GM12874 (cell line): Measurements from ENCODE around the gene IL17F.

Source experiments
- TF ChIP-seq, protein P1 (sequence below): IDR thresholded peaks from 2 replicates; pipeline ENCODE4 v1.5.1; 2011; ENCODE audit warnings: low read depth, mild to moderate bottlenecking, control low read depth, low read length, moderate library complexity; ENCODE audit not compliant: insufficient read depth

Gene IL17F

DNA sequence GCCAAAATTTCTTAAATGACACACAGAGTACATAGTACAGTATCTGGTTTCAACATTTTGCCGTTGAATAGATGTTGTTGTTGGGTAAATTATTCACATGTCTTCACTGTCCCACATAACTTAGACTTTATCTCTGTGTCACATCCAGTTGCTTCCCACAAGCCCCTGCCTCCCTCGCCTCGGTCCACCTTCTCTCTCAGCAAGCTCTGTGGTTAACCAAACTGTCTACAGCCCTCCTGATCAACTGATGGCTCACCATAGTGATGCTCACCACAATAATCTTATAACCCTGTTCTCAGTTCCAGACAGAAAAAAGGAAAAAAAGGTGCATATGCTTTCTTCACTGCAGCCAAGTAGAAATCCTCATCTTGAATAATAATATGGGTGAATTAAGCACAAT, 23.0 kb downstream of the IL17F start:
- TF ChIP-seq, protein P1, sequence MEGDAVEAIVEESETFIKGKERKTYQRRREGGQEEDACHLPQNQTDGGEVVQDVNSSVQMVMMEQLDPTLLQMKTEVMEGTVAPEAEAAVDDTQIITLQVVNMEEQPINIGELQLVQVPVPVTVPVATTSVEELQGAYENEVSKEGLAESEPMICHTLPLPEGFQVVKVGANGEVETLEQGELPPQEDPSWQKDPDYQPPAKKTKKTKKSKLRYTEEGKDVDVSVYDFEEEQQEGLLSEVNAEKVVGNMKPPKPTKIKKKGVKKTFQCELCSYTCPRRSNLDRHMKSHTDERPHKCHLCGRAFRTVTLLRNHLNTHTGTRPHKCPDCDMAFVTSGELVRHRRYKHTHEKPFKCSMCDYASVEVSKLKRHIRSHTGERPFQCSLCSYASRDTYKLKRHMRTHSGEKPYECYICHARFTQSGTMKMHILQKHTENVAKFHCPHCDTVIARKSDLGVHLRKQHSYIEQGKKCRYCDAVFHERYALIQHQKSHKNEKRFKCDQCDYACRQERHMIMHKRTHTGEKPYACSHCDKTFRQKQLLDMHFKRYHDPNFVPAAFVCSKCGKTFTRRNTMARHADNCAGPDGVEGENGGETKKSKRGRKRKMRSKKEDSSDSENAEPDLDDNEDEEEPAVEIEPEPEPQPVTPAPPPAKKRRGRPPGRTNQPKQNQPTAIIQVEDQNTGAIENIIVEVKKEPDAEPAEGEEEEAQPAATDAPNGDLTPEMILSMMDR, result no peak

DNA sequence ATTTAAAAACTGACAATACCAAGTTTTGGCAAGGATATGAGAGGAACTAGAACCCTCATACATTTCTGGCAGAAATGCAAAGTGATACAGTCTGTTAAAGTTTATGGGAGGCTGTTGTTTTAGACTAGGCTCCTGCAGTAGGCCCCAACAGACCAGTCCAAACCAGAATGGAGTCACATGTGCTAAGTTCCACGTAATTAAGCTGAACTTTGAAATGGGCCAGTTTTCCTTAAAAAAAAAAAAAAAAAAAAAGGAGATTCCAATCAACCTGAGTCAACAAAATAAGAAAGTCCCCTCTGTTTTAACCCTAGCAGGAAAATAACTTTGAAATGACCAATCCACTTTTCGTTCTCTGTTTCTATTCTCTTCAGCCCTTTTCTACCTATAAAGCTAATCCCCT, 26.5 kb downstream of the IL17F start:
- TF ChIP-seq, protein P1, result no peak

DNA sequence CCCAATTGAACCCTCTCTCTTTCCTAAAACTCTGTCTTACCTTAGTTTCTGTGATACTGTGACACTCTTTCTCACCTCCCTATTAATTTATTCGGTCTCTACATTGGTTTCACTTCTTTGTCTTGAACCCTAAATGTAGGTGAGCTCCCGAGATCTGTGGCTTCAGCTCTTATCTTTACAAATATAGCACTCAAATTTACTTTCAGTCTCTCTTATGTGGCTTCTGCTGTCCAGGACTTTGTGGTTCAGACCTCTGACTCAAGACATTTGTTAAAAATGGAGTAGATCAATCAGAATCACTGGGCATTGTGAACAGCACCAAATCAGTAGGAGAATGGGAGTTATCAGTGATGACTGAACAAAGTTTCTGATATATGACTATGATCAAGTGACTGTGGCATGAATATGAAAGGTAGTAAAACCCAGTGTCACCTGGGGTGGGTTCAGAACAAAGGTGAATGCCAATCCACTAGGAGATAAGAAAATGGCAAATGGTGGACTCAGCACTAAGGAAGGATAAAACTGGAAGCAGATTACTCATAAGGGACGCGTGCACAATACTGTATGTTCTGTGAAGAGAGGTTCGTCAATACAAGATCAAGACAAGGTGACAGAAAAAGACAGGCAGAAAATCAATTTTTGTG, 27.2 kb downstream of the IL17F start:
- TF ChIP-seq, protein P1, result no peak

DNA sequence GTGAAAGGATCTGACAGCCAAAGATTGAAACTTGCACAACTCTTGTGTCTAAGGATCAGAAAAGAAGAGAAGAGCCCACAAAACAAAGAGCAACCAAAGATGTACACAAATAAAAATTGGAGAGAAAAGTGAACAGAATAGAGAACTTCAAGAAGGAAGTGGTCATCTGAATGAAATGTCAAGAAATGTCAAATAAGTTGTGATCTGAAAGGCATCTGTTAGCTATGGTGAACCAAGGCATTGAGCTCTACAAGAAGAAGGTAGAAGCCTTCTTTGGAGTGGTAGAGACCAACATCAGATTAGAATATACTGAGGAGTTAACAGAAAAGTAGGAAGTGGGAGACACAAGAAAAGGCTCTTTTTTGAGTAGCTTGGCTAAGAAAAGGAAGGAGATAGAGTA, 28.5 kb downstream of the IL17F start:
- TF ChIP-seq, protein P1, result no peak

DNA sequence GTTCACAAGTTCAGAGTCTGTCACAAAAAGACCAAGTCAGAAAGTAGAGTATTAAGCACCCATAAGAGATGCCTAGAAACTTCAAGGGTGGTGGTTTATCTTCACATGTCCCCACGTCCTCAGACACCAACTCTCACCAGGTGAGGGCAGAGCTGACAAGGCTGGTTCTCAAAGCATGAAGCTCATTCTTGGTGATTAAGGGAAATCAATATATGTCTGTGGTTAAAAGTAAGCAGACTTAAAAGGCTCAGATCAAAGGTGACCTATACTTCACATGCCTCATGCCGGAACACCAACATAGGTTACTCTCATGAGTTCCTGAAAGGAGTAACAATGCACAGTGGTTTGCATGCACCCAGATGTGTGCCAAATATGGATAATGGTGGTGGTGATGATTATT, 31.2 kb downstream of the IL17F start:
- TF ChIP-seq, protein P1, result no peak

DNA sequence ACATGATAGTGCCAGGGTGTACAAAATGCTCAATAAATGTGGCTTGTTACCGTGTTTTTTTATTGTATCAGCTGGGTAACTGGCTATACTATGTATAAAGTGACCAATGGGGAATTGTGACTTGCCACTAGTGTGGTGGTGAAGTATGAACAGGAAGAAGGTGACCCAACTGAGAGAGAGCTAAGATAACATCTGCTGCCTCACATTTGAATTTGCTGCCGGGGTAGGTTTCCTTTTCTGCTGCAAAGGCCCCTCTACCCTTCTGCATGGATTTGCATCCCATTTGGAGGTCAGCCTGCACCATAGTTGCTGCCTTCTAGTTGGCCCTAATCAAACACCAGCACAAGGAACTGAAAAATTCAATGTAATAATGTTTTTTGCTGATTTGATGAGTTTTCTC, 34.1 kb downstream of the IL17F start:
- TF ChIP-seq, protein P1, result no peak

DNA sequence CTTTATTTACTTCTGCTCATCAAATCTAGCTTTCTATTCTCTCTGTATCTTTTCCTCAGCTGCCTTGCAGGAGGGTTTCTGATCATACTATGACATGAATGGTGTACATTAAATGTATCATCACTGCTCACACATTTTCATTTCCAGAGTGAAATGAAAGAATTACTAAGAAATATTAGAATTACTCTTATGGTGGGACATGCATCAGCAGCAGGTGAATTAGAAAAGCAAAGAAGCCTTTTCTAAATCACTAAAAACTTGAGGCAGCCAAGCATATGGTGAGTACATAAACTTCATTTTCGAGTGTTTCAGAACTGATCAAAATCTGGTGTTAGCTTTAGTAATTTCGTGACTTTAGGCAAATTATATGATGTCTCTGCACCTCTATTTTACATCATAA, 34.5 kb downstream of the IL17F start:
- TF ChIP-seq, protein P1, result no peak

DNA sequence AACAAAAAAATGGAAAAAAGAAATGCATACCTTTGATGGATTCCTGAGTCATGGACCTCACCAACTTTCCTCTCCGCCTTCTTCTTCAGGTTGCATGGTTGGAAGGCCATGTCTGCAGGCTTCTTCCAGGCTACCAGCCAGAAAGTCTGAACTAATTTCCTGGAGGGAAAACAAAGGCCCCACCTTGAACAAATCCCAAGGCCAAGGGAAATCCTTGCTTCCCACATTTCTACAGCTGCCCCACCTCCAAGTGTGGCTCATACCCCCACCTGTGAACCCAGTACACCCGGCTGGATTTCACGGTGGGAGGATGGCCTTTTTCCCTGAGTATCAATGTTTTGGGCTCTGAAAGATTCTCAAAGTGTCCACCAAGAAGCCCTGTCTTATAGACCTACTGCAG, 35.7 kb downstream of the IL17F start:
- TF ChIP-seq, protein P1, result no peak
